ENCODE measurements around the gene TMTC1.

DNA sequence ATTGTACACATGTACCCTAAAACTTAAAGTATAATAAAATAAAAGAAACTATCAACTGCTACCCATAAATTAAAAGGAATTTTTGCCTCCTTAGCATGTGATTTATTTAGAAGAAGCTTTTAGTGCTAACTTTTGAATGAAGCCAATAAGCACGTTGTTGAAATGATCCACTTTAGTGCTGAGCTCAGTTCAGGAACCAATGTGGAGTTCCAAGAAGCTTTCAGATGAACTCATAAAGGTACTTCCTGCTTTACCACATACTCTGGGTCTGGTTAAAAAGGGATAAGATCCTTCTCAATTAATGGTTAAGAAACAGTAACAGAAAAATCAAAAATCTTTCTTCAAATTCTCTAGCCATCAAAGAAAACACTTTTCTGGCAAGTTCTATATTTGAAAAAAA, 39.4 kb downstream of the TMTC1 start:
- TF ChIP-seq, protein P1, sequence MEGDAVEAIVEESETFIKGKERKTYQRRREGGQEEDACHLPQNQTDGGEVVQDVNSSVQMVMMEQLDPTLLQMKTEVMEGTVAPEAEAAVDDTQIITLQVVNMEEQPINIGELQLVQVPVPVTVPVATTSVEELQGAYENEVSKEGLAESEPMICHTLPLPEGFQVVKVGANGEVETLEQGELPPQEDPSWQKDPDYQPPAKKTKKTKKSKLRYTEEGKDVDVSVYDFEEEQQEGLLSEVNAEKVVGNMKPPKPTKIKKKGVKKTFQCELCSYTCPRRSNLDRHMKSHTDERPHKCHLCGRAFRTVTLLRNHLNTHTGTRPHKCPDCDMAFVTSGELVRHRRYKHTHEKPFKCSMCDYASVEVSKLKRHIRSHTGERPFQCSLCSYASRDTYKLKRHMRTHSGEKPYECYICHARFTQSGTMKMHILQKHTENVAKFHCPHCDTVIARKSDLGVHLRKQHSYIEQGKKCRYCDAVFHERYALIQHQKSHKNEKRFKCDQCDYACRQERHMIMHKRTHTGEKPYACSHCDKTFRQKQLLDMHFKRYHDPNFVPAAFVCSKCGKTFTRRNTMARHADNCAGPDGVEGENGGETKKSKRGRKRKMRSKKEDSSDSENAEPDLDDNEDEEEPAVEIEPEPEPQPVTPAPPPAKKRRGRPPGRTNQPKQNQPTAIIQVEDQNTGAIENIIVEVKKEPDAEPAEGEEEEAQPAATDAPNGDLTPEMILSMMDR (conservative IDR thresholded peaks at IDR 0.05 in 1 of 2, IDR thresholded peaks at IDR 0.05 in 1 of 2; ENCODE audit: low read depth in 1 of 2, low read length in 2 of 2) = no peak
- TF ChIP-seq EZH2 (IDR thresholded peaks at IDR 0.05; ENCODE audit: low read length, missing control alignments) = no peak
